GM20000 (cell line): Measurements from ENCODE around the gene STK25.

ENCODE experiments used
- DNase-seq: peaks from one replicate; pipeline ENCODE4 v3.0.0; 2012; ENCODE audit warnings: low spot score
- TF ChIP-seq, protein P1 (sequence below): IDR thresholded peaks from 2 replicates; pipeline ENCODE4 v1.5.1; 2012; ENCODE audit warnings: mild to moderate bottlenecking, control low read depth; ENCODE audit errors: extremely low read depth, missing control alignments

The STK25 gene

DNA sequence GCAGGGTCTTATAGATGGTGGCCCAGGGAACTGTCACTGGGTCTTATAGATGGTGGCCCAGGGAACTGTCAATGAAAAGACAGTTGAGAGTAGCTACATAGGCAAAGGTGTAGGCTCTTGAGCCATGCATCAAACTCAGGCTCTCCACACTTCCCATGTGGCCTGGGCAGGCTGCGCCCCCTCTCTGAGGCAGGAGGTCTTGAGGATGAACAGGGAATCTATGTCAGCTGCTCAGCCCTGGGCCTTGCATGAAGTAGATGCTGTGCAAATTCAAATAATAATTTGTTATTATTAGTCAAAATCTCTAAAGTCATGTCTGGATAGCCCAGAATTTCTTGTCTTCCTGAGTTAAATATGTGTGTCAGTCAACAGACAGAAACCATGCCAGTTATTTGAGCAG is 26.7 kb downstream of the STK25 start:
- TF ChIP-seq, protein P1, sequence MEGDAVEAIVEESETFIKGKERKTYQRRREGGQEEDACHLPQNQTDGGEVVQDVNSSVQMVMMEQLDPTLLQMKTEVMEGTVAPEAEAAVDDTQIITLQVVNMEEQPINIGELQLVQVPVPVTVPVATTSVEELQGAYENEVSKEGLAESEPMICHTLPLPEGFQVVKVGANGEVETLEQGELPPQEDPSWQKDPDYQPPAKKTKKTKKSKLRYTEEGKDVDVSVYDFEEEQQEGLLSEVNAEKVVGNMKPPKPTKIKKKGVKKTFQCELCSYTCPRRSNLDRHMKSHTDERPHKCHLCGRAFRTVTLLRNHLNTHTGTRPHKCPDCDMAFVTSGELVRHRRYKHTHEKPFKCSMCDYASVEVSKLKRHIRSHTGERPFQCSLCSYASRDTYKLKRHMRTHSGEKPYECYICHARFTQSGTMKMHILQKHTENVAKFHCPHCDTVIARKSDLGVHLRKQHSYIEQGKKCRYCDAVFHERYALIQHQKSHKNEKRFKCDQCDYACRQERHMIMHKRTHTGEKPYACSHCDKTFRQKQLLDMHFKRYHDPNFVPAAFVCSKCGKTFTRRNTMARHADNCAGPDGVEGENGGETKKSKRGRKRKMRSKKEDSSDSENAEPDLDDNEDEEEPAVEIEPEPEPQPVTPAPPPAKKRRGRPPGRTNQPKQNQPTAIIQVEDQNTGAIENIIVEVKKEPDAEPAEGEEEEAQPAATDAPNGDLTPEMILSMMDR = no peak
- no peak for DNase-seq

DNA sequence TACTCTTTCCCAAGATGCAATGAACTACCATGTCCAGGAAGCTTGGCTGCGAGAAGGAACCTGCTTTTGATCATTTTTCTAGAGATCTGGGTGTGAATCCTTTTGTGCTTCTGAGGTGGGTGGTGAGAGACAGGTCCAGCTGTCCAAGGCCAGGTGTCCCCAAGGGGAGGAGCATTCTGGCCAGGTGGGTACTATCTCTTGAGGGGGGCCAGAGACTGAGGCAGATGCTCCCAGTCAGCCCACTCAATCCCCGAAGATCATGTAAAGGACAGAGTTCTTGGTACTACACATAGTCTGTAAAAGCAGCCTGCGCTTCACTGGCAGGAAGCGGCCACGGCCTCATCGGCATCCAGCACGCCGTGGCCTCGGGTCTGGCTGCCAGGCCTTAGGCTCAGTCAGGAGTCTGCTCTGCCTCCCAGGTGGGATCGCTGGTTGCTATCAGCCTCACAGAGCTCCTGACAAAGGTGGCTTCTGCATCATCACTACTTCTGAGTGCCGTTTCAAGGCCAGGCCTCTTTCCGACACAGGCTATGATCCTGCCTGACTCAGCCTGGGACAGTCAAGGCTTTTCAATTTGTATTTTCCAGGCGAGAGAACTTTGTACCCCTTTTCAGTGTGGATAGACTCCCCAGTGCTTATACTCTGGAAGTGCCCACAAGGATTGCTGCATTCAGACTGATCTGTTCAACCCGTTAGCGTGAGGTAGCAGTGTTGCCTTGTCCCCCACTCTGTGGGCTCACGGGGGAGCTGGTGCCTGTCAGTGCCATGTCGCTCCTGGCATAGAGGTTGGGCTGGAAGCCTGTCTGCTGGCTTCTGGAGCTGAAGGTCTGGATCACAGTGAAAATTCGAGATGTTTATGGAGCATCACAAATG is 29.1 kb downstream of the STK25 start:
- TF ChIP-seq, protein P1 = no peak
- DNase-seq = no peak

DNA sequence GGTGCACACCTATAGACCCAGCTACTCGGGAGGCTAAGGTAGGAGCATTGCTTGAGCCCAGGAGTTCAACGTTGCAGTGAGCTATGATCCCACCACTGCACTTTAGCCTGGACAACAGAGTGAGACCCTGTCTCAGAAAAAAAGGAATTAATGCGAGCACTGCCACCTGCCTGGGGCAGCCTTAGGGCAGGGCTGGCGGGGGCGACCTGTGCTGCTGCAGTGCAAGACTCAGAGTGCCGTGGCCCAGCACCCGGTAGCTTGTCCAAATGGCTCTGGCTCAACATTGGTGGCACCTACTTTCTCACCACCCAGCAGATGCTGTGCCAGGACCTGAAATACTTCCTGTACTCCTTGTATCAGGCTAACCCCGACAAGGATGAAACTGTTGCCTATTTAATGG is 30.2 kb downstream of the STK25 start:
- DNase-seq = no peak
- TF ChIP-seq, protein P1 = no peak

DNA sequence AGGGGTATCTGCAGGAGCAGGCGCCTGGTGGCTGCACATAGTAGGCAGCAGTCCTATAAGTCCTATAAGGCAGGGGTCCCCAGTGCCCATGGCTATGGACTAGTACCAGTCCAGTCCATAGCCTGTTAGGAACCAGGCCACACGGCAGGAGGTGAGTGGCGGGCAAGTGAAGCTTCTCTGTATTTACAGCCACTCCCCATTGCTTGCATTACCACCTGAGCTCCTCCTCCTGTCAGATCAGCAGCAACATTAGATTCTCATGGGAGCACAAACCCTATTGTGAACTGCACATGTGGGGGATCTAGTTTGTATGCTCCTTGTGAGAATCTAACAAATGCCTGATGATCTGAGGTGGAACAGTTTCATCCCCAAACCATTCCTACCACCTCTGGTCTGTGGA is 33.1 kb downstream of the STK25 start:
- DNase-seq = no peak
- TF ChIP-seq, protein P1 = no peak

DNA sequence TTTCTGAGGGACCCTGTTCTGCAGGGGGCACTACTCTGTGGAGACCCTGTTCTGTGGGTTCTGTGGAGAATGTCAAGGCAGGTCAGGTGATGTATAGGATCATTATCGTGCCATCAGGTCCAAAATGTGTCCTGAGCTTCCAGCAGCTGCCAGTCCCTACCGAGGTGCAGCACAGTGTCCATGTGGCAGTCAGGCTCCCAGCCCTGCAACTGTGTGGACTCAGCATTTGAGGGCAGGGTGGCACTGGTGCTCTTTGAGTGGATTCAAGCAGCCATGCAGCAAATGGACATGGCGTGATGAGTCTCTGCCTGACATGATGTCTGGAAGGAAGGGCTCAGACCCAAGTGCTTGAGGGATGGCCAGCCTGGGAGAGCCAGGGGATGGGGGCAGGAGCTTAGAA is 35.0 kb downstream of the STK25 start:
- TF ChIP-seq, protein P1 = no peak
- no peak for DNase-seq

DNA sequence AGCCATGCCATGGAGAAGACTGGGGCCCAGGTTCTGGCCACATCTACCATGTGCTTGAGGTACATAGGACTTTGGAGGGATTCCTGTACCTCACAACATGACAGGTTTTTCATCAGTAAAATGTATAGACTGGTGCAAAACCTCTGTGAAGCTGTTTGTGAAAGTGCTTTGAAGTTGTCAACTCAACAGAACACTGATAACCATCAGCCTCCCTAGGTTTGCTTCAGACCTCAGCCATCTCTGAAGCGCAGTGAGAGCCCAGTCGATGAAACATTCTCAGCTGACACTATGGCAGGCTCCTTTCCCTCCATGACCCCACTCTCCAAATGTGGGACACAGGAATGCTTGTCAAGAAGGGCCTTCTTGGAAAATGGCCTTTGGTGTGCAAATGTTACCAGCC is 38.6 kb downstream of the STK25 start:
- no peak for DNase-seq
- TF ChIP-seq, protein P1 = no peak

DNA sequence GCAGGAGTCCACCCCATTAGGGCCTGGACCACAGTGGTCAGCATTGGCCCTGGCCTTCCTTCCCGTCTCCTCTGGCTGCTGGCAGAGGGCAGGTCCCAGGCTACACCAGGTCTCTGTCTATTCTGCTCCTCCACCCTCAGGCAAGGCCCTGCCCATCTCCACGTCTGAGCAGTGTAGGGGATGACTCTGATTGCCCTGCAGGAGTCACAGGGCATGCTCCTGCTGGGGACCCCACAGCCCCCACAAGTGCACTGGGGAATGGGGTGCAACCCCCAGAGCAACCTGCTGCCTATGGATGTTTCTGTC is 40.0 kb downstream of the STK25 start:
- TF ChIP-seq, protein P1 = no peak

More for the DNA sequence above, 40.0 kb downstream of the STK25 start:
- no peak for DNase-seq
